Loucy (cell line): ENCODE measurements around the gene GCG.

ENCODE experiments used
- H2AFZ ChIP-seq: fragments of 200-600 bp; sonication (generic); 2 replicates; pipeline ENCODE4 v1.6.0; 2016; ENCODE audit warnings: antibody characterized with exemption, mild to moderate bottlenecking, low read length, moderate library complexity
- H3F3A ChIP-seq: fragments of 200-600 bp; 2 replicates; pipeline ENCODE4 v1.6.0; 2016; ENCODE audit warnings: antibody characterized with exemption, low read depth, mild to moderate bottlenecking
- H3K27me3 ChIP-seq: fragments of 200-600 bp; sonication (generic); 2 replicates; pipeline ENCODE4 v1.6.1; 2014; ENCODE audit warnings: low read length, mild to moderate bottlenecking; ENCODE audit not compliant: insufficient read depth, poor library complexity, severe bottlenecking
- H3K36me3 ChIP-seq: fragments of 200-600 bp; sonication (generic); 2 replicates; pipeline ENCODE4 v1.6.1; 2016; ENCODE audit warnings: low read length; ENCODE audit not compliant: insufficient read depth
- H3K4me1 ChIP-seq: fragments of 200-600 bp; sonication (generic); 2 replicates; pipeline ENCODE4 v1.5.1; 2014; ENCODE audit warnings: low read length, mild to moderate bottlenecking; ENCODE audit not compliant: insufficient read depth, poor library complexity, severe bottlenecking
- H3K4me2 ChIP-seq: fragments of 200-600 bp; sonication (generic); 2 replicates; pipeline ENCODE4 v1.6.0; 2014; ENCODE audit warnings: antibody characterized with exemption, low read length, low read depth, mild to moderate bottlenecking; ENCODE audit not compliant: poor library complexity, severe bottlenecking
- H3K4me3 ChIP-seq: fragments of 200-600 bp; sonication (generic); 2 replicates; pipeline ENCODE4 v1.5.1; 2014; ENCODE audit warnings: low read length, mild to moderate bottlenecking, mixed read lengths; ENCODE audit not compliant: poor library complexity, severe bottlenecking
- H3K79me2 ChIP-seq: fragments of 200-600 bp; sonication (generic); 2 replicates; pipeline ENCODE4 v1.6.1; 2014; ENCODE audit warnings: low read length; ENCODE audit not compliant: insufficient read depth
- H3K9ac ChIP-seq: fragments of 200-600 bp; sonication (generic); 2 replicates; pipeline ENCODE4 v1.6.0; 2014; ENCODE audit warnings: mild to moderate bottlenecking, low read depth, low read length, moderate library complexity; ENCODE audit not compliant: poor library complexity, severe bottlenecking
- H3K9me2 ChIP-seq: fragments of 200-600 bp; sonication (generic); replicated peaks from 2 replicates; pipeline ENCODE4 v1.6.1; 2016; ENCODE audit warnings: low read depth, low read length, mixed read lengths
- H3K9me3 ChIP-seq: fragments of 200-600 bp; sonication (generic); 2 replicates; pipeline ENCODE4 v1.6.1; 2014; ENCODE audit warnings: mild to moderate bottlenecking, antibody characterized with exemption, low read length, low read depth; ENCODE audit not compliant: insufficient read depth
- H4K20me1 ChIP-seq: fragments of 200-600 bp; sonication (generic); 2 replicates; pipeline ENCODE4 v1.6.0; 2014; ENCODE audit warnings: antibody characterized with exemption, low read length, mild to moderate bottlenecking; ENCODE audit not compliant: insufficient read depth, poor library complexity, severe bottlenecking
- EZH2phosphoT487 ChIP-seq: fragments of 200-600 bp; IDR thresholded peaks from 2 replicates; pipeline ENCODE4 v1.6.1; 2018; ENCODE audit warnings: antibody characterized with exemption, mild to moderate bottlenecking, moderate library complexity, borderline replicate concordance
- TF ChIP-seq, protein P1 (sequence below): fragments of 200-600 bp; sonication (generic); conservative IDR thresholded peaks from 2 replicates; pipeline ENCODE4 v1.5.1; 2014; ENCODE audit warnings: mild to moderate bottlenecking, antibody characterized with exemption, low read length

GCG gene

DNA sequence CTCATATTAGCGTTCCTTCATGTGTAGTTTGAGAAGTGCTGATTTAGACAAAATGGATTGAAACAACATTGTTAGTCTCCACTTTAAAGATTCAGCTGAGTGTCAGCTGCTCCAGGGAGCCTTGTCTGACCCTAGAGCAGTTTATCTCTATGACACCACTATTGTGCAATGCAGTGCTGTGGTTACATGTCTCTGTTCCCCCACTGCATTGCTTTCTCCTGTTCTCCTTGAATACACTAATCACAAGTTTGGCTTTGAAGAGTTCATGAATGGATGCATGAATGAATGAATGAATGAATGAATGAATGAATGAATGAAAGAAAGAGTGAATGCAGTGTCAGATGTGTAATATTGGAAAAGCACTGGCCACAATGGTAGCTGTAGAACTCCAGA lies 38.3 kb downstream of the GCG start:
- H3K4me1 ChIP-seq, result peaks cover 7% of the 10 kb centered on the region
- no peaks in the 10 kb centered on the region for H3K9me2 ChIP-seq
- H3K36me3 ChIP-seq, result no peaks in the 10 kb centered on the region
- H3K79me2 ChIP-seq, result no peaks in the 10 kb centered on the region
- H3K4me3 ChIP-seq, result no peak overlapping the region
- TF ChIP-seq, protein P1, sequence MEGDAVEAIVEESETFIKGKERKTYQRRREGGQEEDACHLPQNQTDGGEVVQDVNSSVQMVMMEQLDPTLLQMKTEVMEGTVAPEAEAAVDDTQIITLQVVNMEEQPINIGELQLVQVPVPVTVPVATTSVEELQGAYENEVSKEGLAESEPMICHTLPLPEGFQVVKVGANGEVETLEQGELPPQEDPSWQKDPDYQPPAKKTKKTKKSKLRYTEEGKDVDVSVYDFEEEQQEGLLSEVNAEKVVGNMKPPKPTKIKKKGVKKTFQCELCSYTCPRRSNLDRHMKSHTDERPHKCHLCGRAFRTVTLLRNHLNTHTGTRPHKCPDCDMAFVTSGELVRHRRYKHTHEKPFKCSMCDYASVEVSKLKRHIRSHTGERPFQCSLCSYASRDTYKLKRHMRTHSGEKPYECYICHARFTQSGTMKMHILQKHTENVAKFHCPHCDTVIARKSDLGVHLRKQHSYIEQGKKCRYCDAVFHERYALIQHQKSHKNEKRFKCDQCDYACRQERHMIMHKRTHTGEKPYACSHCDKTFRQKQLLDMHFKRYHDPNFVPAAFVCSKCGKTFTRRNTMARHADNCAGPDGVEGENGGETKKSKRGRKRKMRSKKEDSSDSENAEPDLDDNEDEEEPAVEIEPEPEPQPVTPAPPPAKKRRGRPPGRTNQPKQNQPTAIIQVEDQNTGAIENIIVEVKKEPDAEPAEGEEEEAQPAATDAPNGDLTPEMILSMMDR, result no peak
- TF ChIP-seq EZH2phosphoT487, result no peak
- H3K4me2 ChIP-seq, result no peak overlapping the region
- no peaks in the 10 kb centered on the region for H3K27me3 ChIP-seq
- H2AFZ ChIP-seq, result no peak overlapping the region
- H3K9ac ChIP-seq, result no peak overlapping the region
- no peaks in the 10 kb centered on the region for H3K9me3 ChIP-seq
- H4K20me1 ChIP-seq, result no peaks in the 10 kb centered on the region
- H3F3A ChIP-seq, result no peaks in the 10 kb centered on the region

DNA sequence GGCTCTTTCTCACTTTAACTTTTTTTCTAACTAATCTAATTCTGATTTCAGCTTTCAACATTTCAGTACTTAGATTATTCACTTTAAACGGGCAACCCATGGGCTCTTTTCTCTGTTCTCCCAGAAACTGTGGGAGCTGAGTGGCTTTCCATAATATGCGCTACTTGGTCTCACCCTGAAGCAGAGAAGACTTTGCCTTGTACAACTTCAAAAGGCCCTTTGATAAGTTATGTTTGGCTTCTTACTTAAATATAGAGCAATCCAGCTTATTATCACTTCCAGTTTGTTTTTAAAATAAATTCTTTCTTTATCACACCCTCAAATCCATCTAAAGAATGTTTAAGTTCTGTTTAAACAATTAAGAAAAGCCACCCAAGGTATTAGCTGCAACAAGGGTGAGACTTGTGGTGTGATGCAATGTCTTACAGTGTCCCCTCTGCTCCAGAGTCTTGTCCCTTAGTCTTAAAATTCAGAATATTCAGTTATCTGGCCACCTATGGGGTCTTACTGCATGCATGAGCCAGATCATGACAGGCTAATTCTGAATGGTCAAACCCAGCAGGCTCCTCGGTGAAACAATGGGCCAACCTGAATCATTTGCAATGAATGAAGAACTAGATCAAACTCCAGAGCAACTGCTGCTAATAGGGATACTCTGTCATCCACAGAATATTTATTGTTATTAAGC lies 38.8 kb downstream of the GCG start:
- no peak overlapping the region for H3K4me3 ChIP-seq
- no peaks in the 10 kb centered on the region for H3K9me2 ChIP-seq
- no peak overlapping the region for H3K9ac ChIP-seq
- no peaks in the 10 kb centered on the region for H3F3A ChIP-seq
- no peaks in the 10 kb centered on the region for H4K20me1 ChIP-seq
- TF ChIP-seq, protein P1, result no peak
- no peak for TF ChIP-seq EZH2phosphoT487
- peaks cover 7% of the 10 kb centered on the region for H3K4me1 ChIP-seq
- no peaks in the 10 kb centered on the region for H3K79me2 ChIP-seq
- H3K27me3 ChIP-seq, result no peaks in the 10 kb centered on the region
- no peaks in the 10 kb centered on the region for H3K9me3 ChIP-seq
- no peak overlapping the region for H2AFZ ChIP-seq
- H3K4me2 ChIP-seq, result no peak overlapping the region
- H3K36me3 ChIP-seq, result no peaks in the 10 kb centered on the region

DNA sequence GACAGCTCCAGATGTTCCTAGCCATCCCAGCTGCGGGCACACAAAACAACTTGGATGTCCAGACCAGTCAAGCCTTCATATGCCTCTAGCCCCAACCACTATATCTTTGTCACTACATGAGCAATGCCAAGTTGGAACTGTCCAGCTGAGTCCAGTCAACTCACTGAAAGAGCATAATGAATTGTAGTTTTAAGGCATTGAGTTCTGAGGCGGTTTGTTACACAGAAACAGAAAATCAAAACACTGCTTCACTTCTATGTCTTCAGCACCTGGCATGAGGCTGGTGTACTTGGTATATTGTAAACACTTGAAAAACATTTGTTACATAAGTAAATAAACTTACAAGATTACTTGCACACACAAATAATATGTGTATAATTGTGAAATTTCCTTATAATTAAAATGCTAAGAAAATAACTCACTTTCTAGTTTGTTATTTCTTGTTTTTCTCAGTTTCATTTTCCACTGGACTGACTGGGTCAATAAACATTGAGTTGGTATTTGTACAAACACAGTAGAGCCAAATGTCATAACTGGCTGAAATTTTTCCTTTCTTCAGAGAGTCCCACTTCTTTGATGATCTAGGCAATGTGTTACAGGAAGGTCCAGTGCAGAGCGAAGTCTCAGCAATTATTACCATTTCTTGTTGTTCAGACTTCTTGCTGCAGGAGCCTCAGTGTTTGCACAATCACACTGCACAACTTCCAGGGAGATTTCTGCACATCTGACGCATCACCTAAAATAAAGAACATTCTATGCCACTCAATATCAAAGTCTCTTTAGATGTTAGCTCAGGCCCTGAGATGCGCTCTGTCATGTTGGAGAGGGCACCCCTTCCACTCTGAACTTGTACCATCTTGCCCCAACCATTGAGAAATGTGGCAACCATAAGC lies 39.8 kb downstream of the GCG start:
- no peaks in the 10 kb centered on the region for H3K27me3 ChIP-seq
- no peak overlapping the region for H3K4me2 ChIP-seq
- no peaks in the 10 kb centered on the region for H3K36me3 ChIP-seq
- H3K4me1 ChIP-seq, result peaks cover 7% of the 10 kb centered on the region
- no peaks in the 10 kb centered on the region for H4K20me1 ChIP-seq
- H3K79me2 ChIP-seq, result no peaks in the 10 kb centered on the region
- no peak overlapping the region for H3K9ac ChIP-seq
- no peaks in the 10 kb centered on the region for H3K9me3 ChIP-seq
- no peak overlapping the region for H3K4me3 ChIP-seq
- no peaks in the 10 kb centered on the region for H3F3A ChIP-seq
- no peaks in the 10 kb centered on the region for H3K9me2 ChIP-seq
- no peak overlapping the region for H2AFZ ChIP-seq
- TF ChIP-seq, protein P1, result no peak
- no peak for TF ChIP-seq EZH2phosphoT487
